Caco-2 (cell line): ENCODE measurements around the gene TENM4. TPM values are rescaled to one million over a fixed set of nuclear protein-coding genes. Genes with fewer than 3 reads are reported as not detected.
A peak's percentile ranks its signal among the peaks of the same experiment; 100 is the strongest.

ENCODE experiments used
- BruUV-seq: library from RNA; stranded (reverse); fragments of 400-500 nt; replicated peaks from 2 replicates; lab custom pipeline; 2021; lab: Mats Ljungman, UMichigan
- CTCF ChIA-PET: fragments of 300-600 bp; sonication (Branson Sonifier 250); formaldehyde crosslinking; loops from one replicate; lab custom pipeline; 2022; ENCODE audit warnings: antibody characterized with exemption; lab: Charles Lee
- POLR2A ChIA-PET: fragments of 300-600 bp; sonication (Branson Sonifier 250); formaldehyde crosslinking; loops from one replicate; lab custom pipeline; 2022; ENCODE audit warnings: antibody characterized with exemption; lab: Charles Lee
- DNase-seq, 2 experiments: peaks; one replicate each; pipeline versions ENCODE4 v3.0.0 to v3.0.0-alpha.2; 2020 to 2022
- H3K27me3 ChIP-seq: replicated peaks from 2 replicates; pipeline ENCODE4 v1.6.0; 2011; ENCODE audit warnings: low read length; ENCODE audit not compliant: control insufficient read depth, insufficient read depth
- H3K36me3 ChIP-seq: 2 replicates; pipeline ENCODE4 v1.5.1; 2011; ENCODE audit warnings: low read length; ENCODE audit not compliant: control insufficient read depth, insufficient read depth
- H3K4me1 ChIP-seq: fragments of 250-450 bp; sonication (Bioruptor Pico); 2 replicates; pipeline ENCODE4 v1.5.1; 2020; ENCODE audit warnings: mild to moderate bottlenecking
- H3K4me3 ChIP-seq: 2 replicates; pipeline ENCODE4 v1.5.1; 2011; ENCODE audit warnings: low read depth, mild to moderate bottlenecking, control low read depth, low read length
- H3K9me3 ChIP-seq: fragments of 250-450 bp; sonication (Bioruptor Pico); 2 replicates; pipeline ENCODE4 v1.5.1; 2020; ENCODE audit warnings: mild to moderate bottlenecking, moderate library complexity
- H3K27ac Mint-ChIP-seq: one replicate; pipeline ENCODE4 v1.8.0; 2022; ENCODE audit warnings: mixed read lengths; ENCODE audit not compliant: unreplicated experiment
- H3K27me3 Mint-ChIP-seq: one replicate; pipeline ENCODE4 v1.8.0; 2022; ENCODE audit warnings: mixed read lengths; ENCODE audit not compliant: insufficient read depth, unreplicated experiment
- H3K36me3 Mint-ChIP-seq: one replicate; pipeline ENCODE4 v1.8.0; 2022; ENCODE audit warnings: mild to moderate bottlenecking, mixed read lengths; ENCODE audit not compliant: insufficient read depth, unreplicated experiment
- H3K4me1 Mint-ChIP-seq: one replicate; pipeline ENCODE4 v1.8.0; 2022; ENCODE audit warnings: low read depth, mixed read lengths; ENCODE audit not compliant: unreplicated experiment
- H3K4me3 Mint-ChIP-seq: one replicate; pipeline ENCODE4 v1.8.0; 2022; ENCODE audit warnings: mild to moderate bottlenecking, moderate library complexity, mixed read lengths; ENCODE audit not compliant: unreplicated experiment
- H3K9me3 Mint-ChIP-seq: one replicate; pipeline ENCODE4 v1.8.0; 2022; ENCODE audit warnings: mixed read lengths; ENCODE audit not compliant: unreplicated experiment
- CTCF ChIP-seq, 2 experiments: fragments of 200-600 bp in 1 of 2; IDR thresholded peaks; 1 replicate in 1 of 2; 2 replicates in 1 of 2; pipeline versions ENCODE4 v1.5.1 to v1.8.0; 2011 to 2022; ENCODE audit warnings: antibody characterized with exemption in 1 of 2, control low read depth in 1 of 2, inconsistent platforms in 1 of 2, low read depth in 1 of 2, low read length in 1 of 2, mild to moderate bottlenecking in 1 of 2, moderate library complexity in 1 of 2; ENCODE audit not compliant: insufficient read depth in 1 of 2, severe bottlenecking in 1 of 2, unreplicated experiment in 1 of 2
- intact Hi-C: fragments of 100-400 bp; cut with micrococcal nuclease; formaldehyde crosslinking; loops from one replicate; pipeline ENCODE4 v1.10.0; 2022; ENCODE audit not compliant: unreplicated experiment
- total RNA-seq: library from RNA; stranded (reverse); gene quantifications from 2 replicates; pipeline ENCODE4 v1.2.3, GENCODE V29; 2022

TENM4 gene
- total RNA-seq, 1 experiment from 2014 or later: 1.1 TPM

- Histone ChIP-seq H3K4me1 (no peaks in the 10 kb centered on the region), H3K27me3 (no peaks in the 10 kb centered on the region), H3K36me3 (no peaks in the 10 kb centered on the region), H3K9me3 (no peaks in the 10 kb centered on the region), H3K4me3 (no peak overlapping the region)
- Mint-ChIP-seq H3K9me3 (no peaks in the 10 kb centered on the region), H3K4me3 (no peak overlapping the region), H3K36me3 (no peaks in the 10 kb centered on the region), H3K4me1 (no peaks in the 10 kb centered on the region), H3K27me3 (peaks cover 17% of the 10 kb centered on the region), H3K27ac (no peak overlapping the region)
- no peak for TF ChIP-seq CTCF (IDR thresholded peaks at IDR 0.05; ENCODE audit: insufficient read depth in 1 of 2, low read depth in 1 of 2, low read length in 1 of 2, severe bottlenecking in 1 of 2, unreplicated experiment in 1 of 2)
- intact Hi-C loops: no loop called here
- DNase-seq: no peak
- ChIA-PET CTCF (no interaction called here), POLR2A (no interaction called here)
- no TSS peak for BruUV-seq
Measured at GRCh38 chr11:79371724-79372123, 69.1 kb downstream of the TENM4 start.

- no peak overlapping the region for H3K4me3 Mint-ChIP-seq
- peaks cover 13% of the 10 kb centered on the region for H3K27me3 Mint-ChIP-seq
- peak in 1 of 2 experiments; percentile 8 for DNase-seq
- H3K27ac Mint-ChIP-seq: no peak overlapping the region
- ChIA-PET CTCF (no interaction called here), POLR2A (no interaction called here)
- no peaks in the 10 kb centered on the region for H3K9me3 Mint-ChIP-seq
- no peaks in the 10 kb centered on the region for H3K4me1 Mint-ChIP-seq
- H3K36me3 Mint-ChIP-seq: no peaks in the 10 kb centered on the region
- Histone ChIP-seq H3K9me3 (no peaks in the 10 kb centered on the region), H3K4me1 (no peaks in the 10 kb centered on the region), H3K36me3 (no peaks in the 10 kb centered on the region), H3K4me3 (no peak overlapping the region), H3K27me3 (no peaks in the 10 kb centered on the region)
- BruUV-seq: no TSS peak
- TF ChIP-seq CTCF (IDR thresholded peaks at IDR 0.05; ENCODE audit: insufficient read depth in 1 of 2, low read depth in 1 of 2, low read length in 1 of 2, severe bottlenecking in 1 of 2, unreplicated experiment in 1 of 2): peak in 1 of 2 experiments; percentile 23
- intact Hi-C loops: no loop called here
Measured at GRCh38 chr11:79371152-79371551, 69.7 kb downstream of the TENM4 start.

GRCh38 chr11:79369055-79369454, 71.8 kb downstream of the TENM4 start:
- ChIA-PET POLR2A (no interaction called here), CTCF (no interaction called here)
- Mint-ChIP-seq H3K4me3 (no peak overlapping the region), H3K9me3 (no peaks in the 10 kb centered on the region), H3K36me3 (no peaks in the 10 kb centered on the region), H3K27ac (no peak overlapping the region), H3K4me1 (no peaks in the 10 kb centered on the region), H3K27me3 (peaks cover 9% of the 10 kb centered on the region)
- Histone ChIP-seq H3K4me1 (no peaks in the 10 kb centered on the region), H3K36me3 (no peaks in the 10 kb centered on the region), H3K4me3 (no peak overlapping the region), H3K27me3 (no peaks in the 10 kb centered on the region), H3K9me3 (no peaks in the 10 kb centered on the region)
- DNase-seq: no peak
- no peak for TF ChIP-seq CTCF (IDR thresholded peaks at IDR 0.05; ENCODE audit: insufficient read depth in 1 of 2, low read depth in 1 of 2, low read length in 1 of 2, severe bottlenecking in 1 of 2, unreplicated experiment in 1 of 2)
- BruUV-seq: no TSS peak
- intact Hi-C loops: no loop called here
